A549 (cell line): ENCODE results near the gene RBM15.

ENCODE experiments used
- EP300 ChIP-seq, 2 experiments: fragments of >200 bp; sonication (Bioruptor Twin); formaldehyde crosslinking; IDR thresholded peaks; 2 replicates in 1 of 2; 3 replicates in 1 of 2; pipeline ENCODE4 v1.6.1; 2016 to 2017
- ESRRA ChIP-seq: fragments of 150-350 bp; IDR thresholded peaks from 2 replicates; pipeline ENCODE4 v1.6.1; 2014; ENCODE audit warnings: mild to moderate bottlenecking, low read length, borderline replicate concordance
- POLR2A ChIP-seq: IDR thresholded peaks from 2 replicates; pipeline ENCODE4 v1.6.1; 2012; ENCODE audit warnings: mild to moderate bottlenecking, low read length
- POLR2AphosphoS2 ChIP-seq: conservative IDR thresholded peaks from 2 replicates; pipeline ENCODE4 v1.6.1; 2012; ENCODE audit warnings: low read length, improper control_type of control experiment, inconsistent platforms
- RAD21 ChIP-seq, 2 experiments: fragments of >200 bp in 1 of 2; sonication (Bioruptor Twin) in 1 of 2; formaldehyde crosslinking in 1 of 2; IDR thresholded peaks in 1 of 2; conservative IDR thresholded peaks in 1 of 2; 2 replicates in 1 of 2; 3 replicates in 1 of 2; pipeline ENCODE4 v1.6.1; 2012 to 2018; ENCODE audit warnings: inconsistent platforms in 1 of 2
- RCOR1 ChIP-seq: fragments of 150-350 bp; IDR thresholded peaks from 2 replicates; pipeline ENCODE4 v1.6.1; 2014; ENCODE audit warnings: antibody characterized with exemption, low read length, low read depth
- SMC3 ChIP-seq: fragments of >200 bp; sonication (Bioruptor Twin); formaldehyde crosslinking; IDR thresholded peaks from 3 replicates; pipeline ENCODE4 v1.6.1; 2018; ENCODE audit warnings: inconsistent platforms
- TP53 ChIP-seq: fragments of 250-450 bp; sonication (Bioruptor Pico); IDR thresholded peaks from 2 replicates; pipeline ENCODE4 v1.5.0; 2021; ENCODE audit warnings: mild to moderate bottlenecking, moderate library complexity
- ZC3H11A ChIP-seq: fragments of 450-650 bp; IDR thresholded peaks from 2 replicates; pipeline ENCODE4 v1.6.1; 2014; ENCODE audit warnings: antibody characterized with exemption, mild to moderate bottlenecking
- TF ChIP-seq, protein P1 (sequence below): fragments of >200 bp; sonication (Bioruptor Twin); formaldehyde crosslinking; IDR thresholded peaks from 3 replicates; pipeline ENCODE4 v1.5.1; 2016
- TF ChIP-seq, protein P2 (sequence below): IDR thresholded peaks from 2 replicates; pipeline ENCODE4 v1.6.1; 2012
- TF ChIP-seq, protein P3 (sequence below): fragments of 200-600 bp; sonication (generic); IDR thresholded peaks from 2 replicates; pipeline ENCODE4 v1.6.1; 2016; ENCODE audit warnings: antibody characterized with exemption, mild to moderate bottlenecking, moderate library complexity
- TF ChIP-seq, protein P4 (sequence below): fragments of 150-350 bp; IDR thresholded peaks from 2 replicates; pipeline ENCODE4 v1.6.1; 2014; ENCODE audit warnings: low read depth, mild to moderate bottlenecking, low read length

DNA sequence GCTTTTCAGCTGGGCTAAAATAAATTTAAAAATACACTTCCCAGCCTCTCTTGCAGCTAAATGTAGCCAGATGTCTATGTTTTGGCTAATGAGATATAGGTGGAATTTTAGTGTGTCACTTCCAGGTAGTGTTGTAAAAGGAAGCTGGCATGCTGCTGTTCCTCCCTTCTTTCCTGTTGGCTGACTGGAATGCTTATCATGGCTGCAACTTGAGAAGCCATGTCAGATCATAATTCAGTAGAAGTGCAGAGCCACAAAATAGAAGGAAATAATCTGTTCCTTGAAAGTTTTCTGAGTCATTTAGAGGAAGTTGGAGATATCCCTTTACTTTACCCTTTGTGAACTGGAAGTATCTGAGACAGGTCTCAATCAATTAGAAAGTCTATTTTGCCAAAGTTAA, 10.9 kb upstream of the RBM15 start:
- TF ChIP-seq, protein P1, sequence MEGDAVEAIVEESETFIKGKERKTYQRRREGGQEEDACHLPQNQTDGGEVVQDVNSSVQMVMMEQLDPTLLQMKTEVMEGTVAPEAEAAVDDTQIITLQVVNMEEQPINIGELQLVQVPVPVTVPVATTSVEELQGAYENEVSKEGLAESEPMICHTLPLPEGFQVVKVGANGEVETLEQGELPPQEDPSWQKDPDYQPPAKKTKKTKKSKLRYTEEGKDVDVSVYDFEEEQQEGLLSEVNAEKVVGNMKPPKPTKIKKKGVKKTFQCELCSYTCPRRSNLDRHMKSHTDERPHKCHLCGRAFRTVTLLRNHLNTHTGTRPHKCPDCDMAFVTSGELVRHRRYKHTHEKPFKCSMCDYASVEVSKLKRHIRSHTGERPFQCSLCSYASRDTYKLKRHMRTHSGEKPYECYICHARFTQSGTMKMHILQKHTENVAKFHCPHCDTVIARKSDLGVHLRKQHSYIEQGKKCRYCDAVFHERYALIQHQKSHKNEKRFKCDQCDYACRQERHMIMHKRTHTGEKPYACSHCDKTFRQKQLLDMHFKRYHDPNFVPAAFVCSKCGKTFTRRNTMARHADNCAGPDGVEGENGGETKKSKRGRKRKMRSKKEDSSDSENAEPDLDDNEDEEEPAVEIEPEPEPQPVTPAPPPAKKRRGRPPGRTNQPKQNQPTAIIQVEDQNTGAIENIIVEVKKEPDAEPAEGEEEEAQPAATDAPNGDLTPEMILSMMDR, result no peak
- TF ChIP-seq, protein P2, sequence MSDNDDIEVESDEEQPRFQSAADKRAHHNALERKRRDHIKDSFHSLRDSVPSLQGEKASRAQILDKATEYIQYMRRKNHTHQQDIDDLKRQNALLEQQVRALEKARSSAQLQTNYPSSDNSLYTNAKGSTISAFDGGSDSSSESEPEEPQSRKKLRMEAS, result no peak
- TF ChIP-seq, protein P3, sequence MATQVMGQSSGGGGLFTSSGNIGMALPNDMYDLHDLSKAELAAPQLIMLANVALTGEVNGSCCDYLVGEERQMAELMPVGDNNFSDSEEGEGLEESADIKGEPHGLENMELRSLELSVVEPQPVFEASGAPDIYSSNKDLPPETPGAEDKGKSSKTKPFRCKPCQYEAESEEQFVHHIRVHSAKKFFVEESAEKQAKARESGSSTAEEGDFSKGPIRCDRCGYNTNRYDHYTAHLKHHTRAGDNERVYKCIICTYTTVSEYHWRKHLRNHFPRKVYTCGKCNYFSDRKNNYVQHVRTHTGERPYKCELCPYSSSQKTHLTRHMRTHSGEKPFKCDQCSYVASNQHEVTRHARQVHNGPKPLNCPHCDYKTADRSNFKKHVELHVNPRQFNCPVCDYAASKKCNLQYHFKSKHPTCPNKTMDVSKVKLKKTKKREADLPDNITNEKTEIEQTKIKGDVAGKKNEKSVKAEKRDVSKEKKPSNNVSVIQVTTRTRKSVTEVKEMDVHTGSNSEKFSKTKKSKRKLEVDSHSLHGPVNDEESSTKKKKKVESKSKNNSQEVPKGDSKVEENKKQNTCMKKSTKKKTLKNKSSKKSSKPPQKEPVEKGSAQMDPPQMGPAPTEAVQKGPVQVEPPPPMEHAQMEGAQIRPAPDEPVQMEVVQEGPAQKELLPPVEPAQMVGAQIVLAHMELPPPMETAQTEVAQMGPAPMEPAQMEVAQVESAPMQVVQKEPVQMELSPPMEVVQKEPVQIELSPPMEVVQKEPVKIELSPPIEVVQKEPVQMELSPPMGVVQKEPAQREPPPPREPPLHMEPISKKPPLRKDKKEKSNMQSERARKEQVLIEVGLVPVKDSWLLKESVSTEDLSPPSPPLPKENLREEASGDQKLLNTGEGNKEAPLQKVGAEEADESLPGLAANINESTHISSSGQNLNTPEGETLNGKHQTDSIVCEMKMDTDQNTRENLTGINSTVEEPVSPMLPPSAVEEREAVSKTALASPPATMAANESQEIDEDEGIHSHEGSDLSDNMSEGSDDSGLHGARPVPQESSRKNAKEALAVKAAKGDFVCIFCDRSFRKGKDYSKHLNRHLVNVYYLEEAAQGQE, result no peak
- no peak for TF ChIP-seq POLR2A
- no peak for TF ChIP-seq ESRRA
- no peak for TF ChIP-seq EP300 (IDR thresholded peaks at IDR 0.05)
- no peak for TF ChIP-seq RAD21 (conservative IDR thresholded peaks at IDR 0.05 in 1 of 2, IDR thresholded peaks at IDR 0.05 in 1 of 2)
- TF ChIP-seq RCOR1, result no peak
- TF ChIP-seq ZC3H11A, result no peak
- TF ChIP-seq, protein P4, sequence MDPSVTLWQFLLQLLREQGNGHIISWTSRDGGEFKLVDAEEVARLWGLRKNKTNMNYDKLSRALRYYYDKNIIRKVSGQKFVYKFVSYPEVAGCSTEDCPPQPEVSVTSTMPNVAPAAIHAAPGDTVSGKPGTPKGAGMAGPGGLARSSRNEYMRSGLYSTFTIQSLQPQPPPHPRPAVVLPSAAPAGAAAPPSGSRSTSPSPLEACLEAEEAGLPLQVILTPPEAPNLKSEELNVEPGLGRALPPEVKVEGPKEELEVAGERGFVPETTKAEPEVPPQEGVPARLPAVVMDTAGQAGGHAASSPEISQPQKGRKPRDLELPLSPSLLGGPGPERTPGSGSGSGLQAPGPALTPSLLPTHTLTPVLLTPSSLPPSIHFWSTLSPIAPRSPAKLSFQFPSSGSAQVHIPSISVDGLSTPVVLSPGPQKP, result no peak
- no peak for TF ChIP-seq TP53
- TF ChIP-seq POLR2AphosphoS2, result no peak
- TF ChIP-seq SMC3, result no peak
